SJCRH30 (cell line): ENCODE results near the gene EPDR1. TPM values are rescaled to one million over a fixed set of nuclear protein-coding genes. Genes with fewer than 3 reads are reported as not detected.

ENCODE experiments used
- DNase-seq, 2 experiments: peaks; one replicate each; pipeline ENCODE4 v3.0.0-alpha.2; 2015 to 2020
- H3K27ac ChIP-seq: fragments of 250-450 bp; sonication (Bioruptor Pico); 2 replicates; pipeline ENCODE4 v1.5.1; 2020; ENCODE audit warnings: mild to moderate bottlenecking, moderate library complexity
- H3K27me3 ChIP-seq: fragments of 250-450 bp; sonication (Bioruptor Pico); 2 replicates; pipeline ENCODE4 v1.5.1; 2020; ENCODE audit warnings: mild to moderate bottlenecking, moderate library complexity
- H3K36me3 ChIP-seq: fragments of 250-450 bp; sonication (Bioruptor Pico); 2 replicates; pipeline ENCODE4 v1.5.1; 2020; ENCODE audit warnings: mild to moderate bottlenecking, moderate library complexity
- H3K4me1 ChIP-seq: fragments of 250-450 bp; sonication (Bioruptor Pico); 2 replicates; pipeline ENCODE4 v1.5.1; 2020; ENCODE audit warnings: mild to moderate bottlenecking, moderate library complexity
- H3K4me3 ChIP-seq: fragments of 250-450 bp; sonication (Bioruptor Pico); 2 replicates; pipeline ENCODE4 v1.5.1; 2020; ENCODE audit warnings: mild to moderate bottlenecking, moderate library complexity
- H3K9me3 ChIP-seq: fragments of 250-450 bp; sonication (Bioruptor Pico); replicated peaks from 2 replicates; pipeline ENCODE4 v1.5.1; 2020; ENCODE audit warnings: mild to moderate bottlenecking, moderate library complexity
- total RNA-seq: library from RNA; depleted of rRNA; stranded (reverse); fragments of >200 nt; shearing (Covaris generic); gene quantifications from 2 replicates; pipeline ENCODE4 v1.2.3, GENCODE V29; 2014; rRNA removed

EPDR1 gene
- 20.2 and 23.3 TPM in 2 replicates for total RNA-seq

DNA sequence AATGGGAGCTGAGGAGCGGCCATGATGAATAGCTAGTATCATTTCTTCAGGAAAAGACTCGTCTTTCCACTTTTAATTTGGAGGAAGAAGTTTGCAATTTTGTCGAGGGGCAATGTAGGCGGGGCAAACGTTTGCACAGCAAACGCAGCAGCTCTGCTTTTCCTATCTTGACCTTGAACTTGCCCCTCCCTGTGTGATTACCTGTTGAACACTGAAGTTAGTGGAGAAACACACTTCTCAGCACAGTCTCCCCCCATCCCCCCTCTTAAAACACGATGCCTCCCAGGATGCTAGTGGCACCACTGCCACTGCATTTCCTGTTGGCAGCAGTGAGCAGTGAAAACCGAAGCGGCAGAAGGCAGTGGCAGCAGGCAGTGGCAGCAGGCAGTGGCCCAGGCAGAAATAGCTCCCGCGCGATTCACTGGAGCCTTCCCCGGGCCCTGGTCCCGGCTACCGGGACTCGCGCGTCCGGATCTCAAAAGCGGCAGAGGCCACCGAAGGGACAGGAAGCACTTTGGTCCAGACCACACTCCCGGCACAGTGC is at the start of gene EPDR1:
TSS of gene EPDR1 (plus strand) at position 336 of the 544 bp plus-strand sequence. CDS start 300 bp downstream, outside the sequence.
- no peaks in the 10 kb centered on the region for H3K36me3 ChIP-seq
- peak within 1 kb of the TSS; percentile 82 for H3K4me3 ChIP-seq
- H3K27me3 ChIP-seq, result no peaks in the 10 kb centered on the region
- DNase-seq, result peak; percentile 59 to 68
- peak within 1 kb of the TSS; percentile 70 for H3K27ac ChIP-seq
- 0 out of 2 replicates have a peak, but pooled peaks cover 6% of the 10 kb centered on the region for H3K9me3 ChIP-seq
- H3K4me1 ChIP-seq, result peaks cover 16% of the 10 kb centered on the region

DNA sequence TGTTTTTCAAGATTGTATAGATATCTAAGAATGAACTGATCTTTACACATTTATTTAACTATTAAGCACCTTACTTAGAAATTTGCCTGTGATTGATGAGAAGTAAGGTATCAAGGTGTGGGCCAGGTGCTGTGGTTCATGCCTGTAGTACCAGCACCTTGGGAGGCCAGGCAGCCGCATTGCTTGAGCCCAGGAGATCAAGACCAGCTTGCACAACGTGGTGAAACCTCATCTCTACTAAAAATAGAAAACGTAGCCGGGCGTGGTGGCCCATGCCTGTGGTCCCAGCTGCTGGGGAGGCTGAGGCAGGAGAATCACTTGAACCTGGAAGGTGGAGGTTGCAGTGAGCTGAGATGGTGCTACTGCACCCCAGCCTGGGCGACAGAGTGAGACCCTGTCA is 38.4 kb upstream of the EPDR1 start:
- Histone ChIP-seq H3K9me3 (no peaks in the 10 kb centered on the region), H3K4me1 (no peaks in the 10 kb centered on the region), H3K27me3 (no peaks in the 10 kb centered on the region), H3K4me3 (no peak overlapping the region), H3K36me3 (no peaks in the 10 kb centered on the region), H3K27ac (no peak overlapping the region)
- no peak for DNase-seq

DNA sequence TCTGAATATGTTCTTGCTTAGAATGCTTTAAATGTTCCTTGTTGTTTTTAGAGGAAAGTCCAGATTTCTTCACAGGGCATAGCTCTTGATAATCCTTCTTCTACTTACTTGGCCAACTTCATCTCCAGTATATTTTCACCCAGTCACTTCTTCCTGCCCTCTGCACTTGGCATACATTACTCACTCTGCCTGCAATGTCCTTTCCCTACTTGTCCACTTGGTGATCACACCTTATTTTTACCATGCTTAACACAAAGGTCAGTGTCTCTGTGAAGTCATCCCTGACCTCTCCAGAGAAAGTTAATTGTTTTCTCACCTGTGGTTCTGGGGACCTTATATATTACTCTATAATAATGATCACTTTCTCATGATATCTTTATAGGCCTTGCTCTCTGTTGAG is 27.1 kb upstream of the EPDR1 start:
- H3K9me3 ChIP-seq, result no peaks in the 10 kb centered on the region
- H3K36me3 ChIP-seq, result no peaks in the 10 kb centered on the region
- H3K27me3 ChIP-seq, result no peaks in the 10 kb centered on the region
- no peak overlapping the region for H3K4me3 ChIP-seq
- H3K4me1 ChIP-seq, result no peaks in the 10 kb centered on the region
- no peak overlapping the region for H3K27ac ChIP-seq
- no peak for DNase-seq

DNA sequence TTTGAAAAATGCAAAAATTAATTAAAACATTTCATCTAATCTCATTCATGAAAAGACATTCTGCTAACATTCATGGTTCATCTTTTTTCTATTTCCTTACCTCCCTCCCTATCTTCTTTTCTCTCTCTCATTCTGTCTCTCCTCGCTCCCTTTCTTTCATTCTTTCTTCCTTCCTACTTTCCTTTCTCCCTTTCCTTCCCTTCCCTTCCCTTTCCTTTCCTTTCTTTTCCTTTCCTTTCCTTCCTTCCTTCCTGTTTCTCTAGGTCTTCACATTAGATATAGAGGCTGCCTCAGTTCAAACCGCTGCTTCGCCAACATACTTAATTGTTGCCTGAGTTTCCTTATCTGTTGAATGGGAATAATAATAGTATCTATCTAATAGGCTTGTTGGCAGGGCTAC is 25.8 kb upstream of the EPDR1 start:
- Histone ChIP-seq H3K4me3 (no peak overlapping the region), H3K4me1 (no peaks in the 10 kb centered on the region), H3K9me3 (no peaks in the 10 kb centered on the region), H3K27me3 (no peaks in the 10 kb centered on the region), H3K36me3 (no peaks in the 10 kb centered on the region), H3K27ac (no peak overlapping the region)
- no peak for DNase-seq

DNA sequence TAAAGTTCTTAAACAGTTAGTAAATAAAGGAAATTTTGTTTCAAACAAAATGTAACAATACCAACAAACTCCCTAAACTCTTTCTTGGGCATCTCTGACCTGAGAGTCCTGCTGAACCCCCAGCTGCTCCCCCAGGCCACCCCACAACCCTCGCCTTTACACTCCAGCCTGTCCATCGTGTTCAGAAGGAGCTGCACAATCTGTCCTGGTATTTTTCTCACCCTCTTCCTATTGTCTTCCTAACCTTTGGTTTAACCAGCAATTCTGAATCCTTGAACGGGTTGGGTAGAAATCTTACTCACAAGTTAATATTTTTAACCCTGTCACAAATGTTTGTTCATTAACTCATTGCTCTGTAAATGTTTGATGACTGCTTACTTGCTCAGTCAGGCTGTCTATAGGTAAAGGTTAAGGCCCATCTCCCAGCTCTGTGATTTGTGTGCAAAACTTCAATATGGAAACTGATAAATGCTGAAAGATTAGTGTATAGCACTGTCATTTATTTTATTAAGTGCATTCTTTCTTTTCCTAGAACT is 20.7 kb upstream of the EPDR1 start:
- Histone ChIP-seq H3K27ac (no peak overlapping the region), H3K9me3 (no peaks in the 10 kb centered on the region)
- no peak for DNase-seq

DNA sequence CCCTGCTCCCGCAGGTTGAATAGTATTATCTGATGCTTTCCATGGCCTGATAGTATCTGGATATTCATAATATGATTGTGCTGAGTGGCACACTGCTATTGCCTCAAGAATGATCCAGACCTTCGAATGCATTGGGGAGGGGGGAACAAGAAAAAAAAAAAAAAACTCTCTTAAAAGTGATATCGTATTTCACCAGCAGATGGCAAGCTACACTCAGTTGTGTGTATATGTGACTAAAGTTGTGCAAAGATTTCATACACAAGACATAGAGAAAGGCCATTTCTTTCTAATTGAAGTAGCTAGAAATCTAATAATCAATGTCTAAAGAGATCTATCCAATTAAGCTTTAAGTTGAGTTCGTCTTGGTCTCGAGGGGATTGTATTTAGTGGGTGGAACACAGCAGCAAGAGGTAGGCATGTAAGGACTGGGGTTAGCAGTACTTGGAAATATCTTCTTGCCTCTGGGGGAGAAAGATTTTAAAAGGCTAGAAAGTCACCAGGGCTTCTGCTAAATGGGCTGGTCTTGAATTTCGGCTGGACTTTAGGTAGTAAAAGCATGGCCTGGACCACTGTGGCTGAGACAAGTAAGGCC is 19.1 kb upstream of the EPDR1 start:
- no peak overlapping the region for H3K4me3 ChIP-seq
- H3K27ac ChIP-seq, result peak overlapping the region; percentile 71
- peak; percentile 23 to 73 for DNase-seq
- H3K9me3 ChIP-seq, result no peaks in the 10 kb centered on the region
- peaks cover 20% of the 10 kb centered on the region for H3K4me1 ChIP-seq
- no peaks in the 10 kb centered on the region for H3K36me3 ChIP-seq
- H3K27me3 ChIP-seq, result no peaks in the 10 kb centered on the region

More for the DNA sequence above, 20.7 kb upstream of the EPDR1 start:
- Histone ChIP-seq H3K36me3 (no peaks in the 10 kb centered on the region), H3K27me3 (no peaks in the 10 kb centered on the region), H3K4me3 (no peak overlapping the region), H3K4me1 (peaks cover 20% of the 10 kb centered on the region)

DNA sequence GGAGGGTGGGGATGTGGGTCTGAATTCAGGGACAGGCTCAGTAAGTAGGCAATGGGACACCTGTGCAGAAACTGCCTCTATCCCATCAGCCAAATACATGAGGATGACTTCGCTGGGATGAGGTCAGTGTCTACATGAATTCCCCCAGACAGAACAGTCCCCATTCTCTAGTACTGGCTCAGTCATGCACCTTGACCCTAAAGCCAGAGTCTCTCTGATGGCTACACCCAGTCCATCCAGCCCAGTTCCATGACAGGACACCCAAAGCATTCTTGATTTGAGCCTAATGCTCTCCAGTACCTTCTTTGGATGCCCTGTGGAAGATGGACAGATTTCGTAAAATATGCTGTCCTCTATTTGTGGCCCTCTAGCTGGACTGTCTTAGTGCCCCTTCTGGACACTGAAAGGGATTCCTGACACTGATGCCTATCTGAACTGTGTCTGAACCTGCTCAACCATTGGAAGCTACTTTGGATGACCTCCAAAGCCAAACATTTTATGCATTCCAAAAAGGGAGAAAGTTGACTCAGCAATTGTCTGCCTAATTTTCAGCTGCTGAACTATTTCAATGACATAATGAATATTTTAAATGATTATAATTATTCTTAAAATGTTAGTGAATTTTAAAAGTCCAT is 18.4 kb upstream of the EPDR1 start:
- H3K4me3 ChIP-seq, result no peak overlapping the region
- peaks cover 20% of the 10 kb centered on the region for H3K4me1 ChIP-seq
- no peaks in the 10 kb centered on the region for H3K9me3 ChIP-seq
- peak overlapping the region; percentile 71 for H3K27ac ChIP-seq
- no peaks in the 10 kb centered on the region for H3K27me3 ChIP-seq
- H3K36me3 ChIP-seq, result no peaks in the 10 kb centered on the region
- peak; percentile 55 to 71 for DNase-seq

DNA sequence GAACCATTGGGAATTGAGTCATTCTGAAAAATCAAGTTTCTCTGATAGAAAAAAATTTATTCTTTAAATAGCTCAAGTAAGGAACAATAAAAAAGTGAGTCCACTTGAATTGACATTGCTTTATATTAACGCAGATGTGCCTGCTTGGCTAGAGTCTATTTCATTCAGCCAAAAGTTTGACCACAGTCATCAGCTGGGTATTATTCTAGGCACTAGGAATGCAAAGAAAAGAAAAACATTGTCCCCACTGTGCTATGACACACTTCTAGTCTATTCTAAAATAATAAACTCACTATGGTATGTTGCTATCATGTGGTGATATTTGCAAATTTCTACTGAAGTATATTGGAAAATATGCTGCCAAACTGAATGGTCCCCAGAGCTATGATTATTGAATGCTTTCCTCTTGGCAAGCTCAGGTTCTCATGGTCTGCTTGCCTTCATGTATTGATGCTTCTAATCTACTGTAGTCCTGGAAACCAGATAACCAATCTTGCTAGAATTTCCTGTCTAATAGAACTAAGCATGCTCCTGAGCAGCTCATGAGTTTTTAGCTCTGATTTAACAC is 12.1 kb upstream of the EPDR1 start:
- Histone ChIP-seq H3K27ac (no peak overlapping the region), H3K4me1 (no peaks in the 10 kb centered on the region)

DNA sequence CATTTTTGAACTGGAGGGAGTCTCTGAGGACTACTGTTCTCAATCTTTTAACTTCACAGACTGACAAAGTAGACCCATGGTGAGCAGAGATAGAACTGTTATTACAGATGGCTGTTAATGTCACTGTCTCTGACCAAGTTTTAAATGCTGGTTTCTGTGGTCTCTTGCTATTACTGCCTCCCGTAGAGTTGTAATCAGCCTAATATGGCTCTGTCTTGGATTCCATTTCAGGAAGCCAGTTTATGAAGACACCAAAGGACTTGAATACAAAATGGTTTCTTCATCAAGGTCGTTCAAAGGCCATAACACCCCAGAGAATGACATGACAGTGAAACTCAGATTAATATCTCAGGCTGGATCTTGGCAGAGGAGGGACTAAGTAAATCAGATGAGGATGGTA is 7.7 kb upstream of the EPDR1 start:
- Histone ChIP-seq H3K9me3 (no peaks in the 10 kb centered on the region), H3K4me3 (no peak overlapping the region), H3K27ac (no peak overlapping the region), H3K27me3 (no peaks in the 10 kb centered on the region), H3K4me1 (peaks cover 14% of the 10 kb centered on the region), H3K36me3 (peaks cover 11% of the 10 kb centered on the region; the same call in 1 of the 2 replicates)
- no peak for DNase-seq

More for the DNA sequence above, 12.1 kb upstream of the EPDR1 start:
- peaks cover 11% of the 10 kb centered on the region; the same call in 1 of the 2 replicates for H3K36me3 ChIP-seq
- DNase-seq, result no peak
- H3K4me3 ChIP-seq, result no peak overlapping the region
- no peaks in the 10 kb centered on the region for H3K27me3 ChIP-seq
- no peaks in the 10 kb centered on the region for H3K9me3 ChIP-seq

DNA sequence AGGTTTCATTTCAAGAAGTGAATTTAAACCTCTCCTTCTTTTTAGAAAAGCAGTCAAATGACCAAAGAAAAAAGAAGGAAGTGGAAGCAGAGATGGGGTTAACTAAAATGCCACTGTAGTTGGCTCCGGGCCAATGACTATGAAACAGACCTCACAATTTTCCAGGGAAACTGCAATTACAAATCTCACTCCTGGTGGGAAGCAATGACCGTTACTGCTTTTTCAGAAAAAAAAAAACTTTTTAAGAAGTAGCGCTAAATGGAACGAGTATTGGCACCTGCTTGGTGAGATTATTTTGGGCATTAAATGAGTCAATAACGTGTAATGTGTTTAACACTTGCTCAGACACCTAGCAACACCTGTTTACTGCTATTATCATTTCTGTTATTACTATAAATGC is 5.0 kb upstream of the EPDR1 start:
- Histone ChIP-seq H3K27me3 (no peaks in the 10 kb centered on the region), H3K27ac (peak overlapping the region; percentile 77), H3K4me1 (peaks cover 15% of the 10 kb centered on the region), H3K4me3 (peak overlapping the region; percentile 66), H3K9me3 (no peaks in the 10 kb centered on the region), H3K36me3 (0 out of 2 replicates have a peak, but pooled peaks cover 4% of the 10 kb centered on the region)
- peak; percentile 38 to 73 for DNase-seq

DNA sequence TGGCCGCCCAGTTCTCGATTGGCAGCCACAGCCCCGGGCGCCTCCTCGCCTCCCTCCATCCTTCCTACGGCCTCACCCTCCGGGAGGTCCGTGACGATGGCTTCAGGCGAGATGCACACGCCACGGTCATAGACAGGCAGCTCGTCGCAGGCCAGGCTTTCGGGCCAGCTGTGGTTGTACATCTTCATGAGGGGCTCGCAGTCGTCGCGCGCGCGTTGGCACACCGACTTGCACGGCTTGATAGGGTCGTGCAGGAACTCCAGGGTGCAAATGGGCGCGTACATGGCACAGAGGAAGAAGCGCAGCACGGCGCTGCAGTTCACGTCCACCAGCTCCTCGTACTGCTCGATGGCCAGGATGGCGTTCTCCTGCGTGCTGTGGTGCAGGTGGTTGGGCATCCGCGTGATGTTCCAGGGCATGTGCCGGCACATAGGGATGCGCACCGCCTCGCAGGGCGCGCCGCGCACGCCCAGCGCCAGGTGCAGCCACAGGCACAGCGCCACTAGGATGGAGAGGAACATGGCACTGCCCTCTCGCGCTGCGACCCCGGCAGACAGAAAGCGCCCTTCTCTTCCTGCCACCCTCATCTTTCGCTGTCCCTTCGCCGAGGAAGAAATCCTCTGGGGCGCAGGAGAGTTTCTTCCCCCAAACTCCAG is 4.3 kb upstream of the EPDR1 start:
- H3K9me3 ChIP-seq, result no peaks in the 10 kb centered on the region
- peak; percentile 86 to 87 for DNase-seq
- H3K4me1 ChIP-seq, result peaks cover 15% of the 10 kb centered on the region
- peak overlapping the region; percentile 77 for H3K27ac ChIP-seq
- H3K36me3 ChIP-seq, result no peaks in the 10 kb centered on the region
- H3K4me3 ChIP-seq, result peak overlapping the region; percentile 66
- H3K27me3 ChIP-seq, result no peaks in the 10 kb centered on the region

DNA sequence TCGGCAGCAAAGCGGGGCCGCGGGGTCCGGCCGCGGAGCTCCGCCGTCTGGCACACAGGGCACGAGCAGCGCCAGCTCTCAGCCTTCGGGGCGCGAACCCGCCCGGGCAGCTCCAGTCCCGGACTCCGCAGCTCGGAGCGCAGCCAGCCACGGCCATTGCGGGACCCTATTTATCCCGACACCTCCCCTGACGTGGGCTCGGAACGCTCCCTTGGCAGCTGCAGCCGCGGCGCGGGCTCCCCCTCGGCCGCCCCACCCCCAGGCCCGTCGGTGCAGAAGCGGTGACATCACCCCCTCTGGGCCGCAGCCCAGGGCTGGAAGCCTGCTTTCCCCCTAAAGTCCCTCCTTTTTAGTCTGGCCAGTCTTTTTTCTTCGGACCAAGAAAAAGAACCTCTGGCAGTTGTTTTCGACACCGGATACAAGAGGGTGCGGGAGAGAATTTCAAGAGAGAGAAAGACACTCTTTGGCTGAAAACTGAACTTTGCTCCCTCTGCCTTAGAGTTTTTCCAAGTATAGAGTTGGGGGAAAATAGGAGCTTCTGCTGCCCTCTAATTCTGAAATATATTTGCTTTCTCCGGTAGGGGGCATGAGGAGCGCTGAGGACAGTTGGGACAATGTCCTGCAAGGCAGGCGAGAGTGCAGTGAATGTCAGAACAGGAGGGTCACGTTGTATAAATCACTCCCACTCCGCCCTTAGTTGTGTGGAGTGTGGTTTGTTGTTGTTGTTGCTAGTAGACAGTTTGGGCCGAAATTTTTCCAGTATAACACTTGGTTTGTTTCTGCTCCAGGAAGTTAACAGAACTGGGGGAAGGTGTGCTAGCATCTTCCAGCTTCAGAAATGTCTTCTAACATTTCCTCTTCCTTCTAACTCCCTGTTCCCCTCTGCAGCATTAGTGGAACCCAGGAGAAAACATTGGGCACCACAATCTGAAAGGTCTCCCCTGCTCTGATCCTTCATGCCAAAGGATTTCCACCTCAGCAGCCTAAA is 3.5 kb upstream of the EPDR1 start, which contains the start of gene SFRP4:
TSS of gene SFRP4 (minus strand) at position 145 of the 988 bp plus-strand sequence. CDS start 280 bp downstream, outside the sequence.
- Histone ChIP-seq H3K4me1 (peaks cover 20% of the 10 kb centered on the region), H3K27me3 (no peaks in the 10 kb centered on the region), H3K36me3 (no peaks in the 10 kb centered on the region), H3K4me3 (peak within 1 kb of the TSS; percentile 66), H3K9me3 (no peaks in the 10 kb centered on the region), H3K27ac (peak within 1 kb of the TSS; percentile 77)
- DNase-seq, result peak; percentile 86 to 91

DNA sequence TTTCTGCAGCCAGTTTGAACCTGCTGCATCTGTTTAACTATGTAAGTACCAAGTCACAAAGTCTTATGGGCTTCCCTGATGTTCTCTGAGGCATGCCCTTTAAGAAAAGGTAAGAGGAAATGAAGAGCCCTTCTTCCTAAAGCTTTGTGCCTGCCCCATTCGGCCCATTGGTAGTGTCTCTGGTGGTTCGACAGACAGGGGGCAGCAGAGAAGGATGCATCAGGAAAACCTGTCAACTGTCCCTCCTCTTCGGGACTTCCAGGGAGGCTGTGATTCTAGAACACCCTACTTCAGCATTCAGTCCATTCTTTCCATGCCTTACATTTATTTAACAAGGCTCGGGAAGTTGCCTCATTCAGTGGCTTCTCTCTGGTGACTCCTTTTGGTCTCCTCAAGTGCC is 1.9 kb upstream of the EPDR1 start:
- H3K27me3 ChIP-seq, result no peaks in the 10 kb centered on the region
- no peak overlapping the region for H3K27ac ChIP-seq

More for the DNA sequence above, 1.9 kb upstream of the EPDR1 start:
- no peak overlapping the region for H3K4me3 ChIP-seq
- H3K4me1 ChIP-seq, result peaks cover 22% of the 10 kb centered on the region
- H3K9me3 ChIP-seq, result no peaks in the 10 kb centered on the region
- peak in 1 of 2 experiments; percentile 26 for DNase-seq
- no peaks in the 10 kb centered on the region for H3K36me3 ChIP-seq
